Measurements from ENCODE around the gene HMG20B.
"Not testable (repeated sequence)": the region's sequence is repeated elsewhere in the genome, so short reads cannot be mapped to it uniquely, and the experiment has no call there.

The HMG20B gene

GRCh38 chr19:3556423-3556977 lies 16.2 kb upstream of the HMG20B start:
- no peak for DNase-seq (ENCODE audit: low spot score)
- no peak for FAIRE-seq

GRCh38 chr19:3556978-3557460 lies 15.7 kb upstream of the HMG20B start:
- FAIRE-seq (no peak), DNase-seq (ENCODE audit: low spot score) (peak; percentile 52)

GRCh38 chr19:3557461-3558248 lies 15.1 kb upstream of the HMG20B start, which contains the start of gene MFSD12:
TSS of gene MFSD12 (minus strand) at chr19:3557586. CDS start at chr19:3557403, 183 bp downstream.
- FAIRE-seq (no peak), DNase-seq (ENCODE audit: low spot score) (peak; percentile 95)

- FAIRE-seq (no peak), DNase-seq (ENCODE audit: low spot score) (no peak)
Observed at GRCh38 chr19:3563709-3564524, 8.8 kb upstream of the HMG20B start.

GRCh38 chr19:3565139-3565538 lies 7.6 kb upstream of the HMG20B start:
- DNase-seq (ENCODE audit: low spot score) (peak; percentile 57), FAIRE-seq (peak; percentile 13)

- not testable (repeated sequence) for FAIRE-seq; DNase-seq (ENCODE audit: low spot score)
Observed at GRCh38 chr19:3570042-3570441, 2.7 kb upstream of the HMG20B start.

GRCh38 chr19:3570606-3571011 lies 2.1 kb upstream of the HMG20B start:
- no peak for FAIRE-seq
- no peak for DNase-seq (ENCODE audit: low spot score)

GRCh38 chr19:3572132-3572854 lies 451 bp upstream of the HMG20B start:
- peak; percentile 93 for DNase-seq (ENCODE audit: low spot score)
- FAIRE-seq = no peak

- FAIRE-seq (no peak), DNase-seq (ENCODE audit: low spot score) (no peak)
Observed at GRCh38 chr19:3573162-3573857, 566 bp downstream of the HMG20B start.

- DNase-seq (ENCODE audit: low spot score) = peak; percentile 87
- no peak for FAIRE-seq
Observed at GRCh38 chr19:3573858-3574637, 1.3 kb downstream of the HMG20B start.

- DNase-seq (ENCODE audit: low spot score) = no peak
- FAIRE-seq = no peak
Observed at GRCh38 chr19:3575260-3575741, 2.6 kb downstream of the HMG20B start.

GRCh38 chr19:3575949-3576673 lies 3.4 kb downstream of the HMG20B start:
- FAIRE-seq = no peak
- DNase-seq (ENCODE audit: low spot score) = no peak

- FAIRE-seq (no peak), DNase-seq (ENCODE audit: low spot score) (no peak)
Observed at GRCh38 chr19:3576696-3577443, 4.1 kb downstream of the HMG20B start.

- DNase-seq (ENCODE audit: low spot score) (no peak), FAIRE-seq (no peak)
Observed at GRCh38 chr19:3577723-3578344, 5.1 kb downstream of the HMG20B start.

- FAIRE-seq = no peak
Observed at GRCh38 chr19:3578390-3578789, 5.6 kb downstream of the HMG20B start.

GRCh38 chr19:3580156-3580934 lies 7.6 kb downstream of the HMG20B start:
- FAIRE-seq = no peak
- DNase-seq (ENCODE audit: low spot score) = no peak

More at GRCh38 chr19:3578390-3578789, 5.6 kb downstream of the HMG20B start:
- no peak for DNase-seq (ENCODE audit: low spot score)

GRCh38 chr19:3581792-3582191 lies 9.0 kb downstream of the HMG20B start:
- not testable (repeated sequence) for FAIRE-seq; DNase-seq (ENCODE audit: low spot score)
